ENCODE data around the gene OR52J3.

Gene OR52J3

GRCh38 chr11:5021996-5022395 is 24.3 kb upstream of the OR52J3 start:
- Histone ChIP-seq H3K36me3 (no peaks in the 10 kb centered on the region), H3K4me1 (ENCODE audit: control insufficient read depth in 1 of 2, insufficient read depth in 1 of 2, low read depth in 1 of 2, low read length in 1 of 2) (no peaks in the 10 kb centered on the region), H3K4me3 (ENCODE audit: low read depth in 1 of 2, low read length in 1 of 2) (no peak overlapping the region), H3K27me3 (no peaks in the 10 kb centered on the region), H3K27ac (no peak overlapping the region), H3K9me3 (peaks cover 3% of the 10 kb centered on the region)
- no peak for TF ChIP-seq CTCF (IDR thresholded peaks at IDR 0.05)

GRCh38 chr11:5036669-5037068 is 9.7 kb upstream of the OR52J3 start:
- Histone ChIP-seq H3K9me3 (no peaks in the 10 kb centered on the region), H3K27ac (no peak overlapping the region), H3K36me3 (no peaks in the 10 kb centered on the region), H3K4me3 (ENCODE audit: low read depth in 1 of 2, low read length in 1 of 2) (no peak overlapping the region), H3K27me3 (no peaks in the 10 kb centered on the region), H3K4me1 (ENCODE audit: control insufficient read depth in 1 of 2, insufficient read depth in 1 of 2, low read depth in 1 of 2, low read length in 1 of 2) (no peaks in the 10 kb centered on the region)
- TF ChIP-seq CTCF (IDR thresholded peaks at IDR 0.05): no peak

GRCh38 chr11:5037926-5038325 is 8.4 kb upstream of the OR52J3 start:
- no peak for TF ChIP-seq CTCF (IDR thresholded peaks at IDR 0.05)
- no peak overlapping the region for H3K4me3 ChIP-seq (ENCODE audit: low read depth in 1 of 2, low read length in 1 of 2)

GRCh38 chr11:5038341-5038740 is 8.0 kb upstream of the OR52J3 start:
- no peak for TF ChIP-seq CTCF (IDR thresholded peaks at IDR 0.05)
- Histone ChIP-seq H3K4me3 (ENCODE audit: low read depth in 1 of 2, low read length in 1 of 2) (no peak overlapping the region), H3K4me1 (ENCODE audit: control insufficient read depth in 1 of 2, insufficient read depth in 1 of 2, low read depth in 1 of 2, low read length in 1 of 2) (no peaks in the 10 kb centered on the region), H3K27me3 (no peaks in the 10 kb centered on the region), H3K27ac (no peak overlapping the region), H3K9me3 (no peaks in the 10 kb centered on the region), H3K36me3 (no peaks in the 10 kb centered on the region)

More at GRCh38 chr11:5037926-5038325, 8.4 kb upstream of the OR52J3 start:
- H3K27ac ChIP-seq: no peak overlapping the region
- H3K36me3 ChIP-seq: no peaks in the 10 kb centered on the region
- no peaks in the 10 kb centered on the region for H3K4me1 ChIP-seq (ENCODE audit: control insufficient read depth in 1 of 2, insufficient read depth in 1 of 2, low read depth in 1 of 2, low read length in 1 of 2)
- no peaks in the 10 kb centered on the region for H3K27me3 ChIP-seq
- H3K9me3 ChIP-seq: no peaks in the 10 kb centered on the region

- no peaks in the 10 kb centered on the region for H3K36me3 ChIP-seq
These were observed 5.5 kb upstream of the OR52J3 start for GRCh38 chr11:5040876-5041275.

More at GRCh38 chr11:5040876-5041275, 5.5 kb upstream of the OR52J3 start:
- Histone ChIP-seq H3K27me3 (no peaks in the 10 kb centered on the region), H3K27ac (no peak overlapping the region), H3K9me3 (no peaks in the 10 kb centered on the region), H3K4me3 (ENCODE audit: low read depth in 1 of 2, low read length in 1 of 2) (no peak overlapping the region), H3K4me1 (ENCODE audit: control insufficient read depth in 1 of 2, insufficient read depth in 1 of 2, low read depth in 1 of 2, low read length in 1 of 2) (no peaks in the 10 kb centered on the region)
- no peak for TF ChIP-seq CTCF (IDR thresholded peaks at IDR 0.05)

Data from neutrophil (primary cell).